Heart left ventricle (tissue), 16 donors: Measurements from ENCODE around the gene NDUFAF2. TPM values are rescaled to one million over a fixed set of nuclear protein-coding genes. Genes with fewer than 3 reads are reported as not detected.
A peak's percentile ranks its signal among the peaks of the same experiment; 100 is the strongest.

Experiments used
- ATAC-seq, 4 donors: fragments of 200-7000 bp; cut with Tn5 transposase; one replicate each; pipeline ENCODE4 v1.9.1; 2020 to 2022; ENCODE audit warnings: moderate library complexity in 4 of 4, mild to moderate bottlenecking in 3 of 4, moderate number of reproducible peaks in 1 of 4
- DNase-seq, 5 donors: peaks; one replicate each; pipeline ENCODE4 v3.0.0-alpha.2; 2020
- H3K27ac ChIP-seq, 12 donors: fragments of 200-600 bp; sonication (generic) in 4 of 12; one replicate each; pipeline versions ENCODE4 v1.5.0 to v1.8.0; 2016 to 2022; ENCODE audit warnings: mild to moderate bottlenecking in 2 of 12
- H3K27me3 ChIP-seq, 9 donors: fragments of 200-600 bp; sonication (generic) in 2 of 9; one replicate each; pipeline versions ENCODE4 v1.5.1 to v1.8.0; 2016 to 2022; ENCODE audit warnings: mild to moderate bottlenecking in 3 of 9
- H3K36me3 ChIP-seq, 9 donors: fragments of 200-600 bp; sonication (generic) in 2 of 9; one replicate each; pipeline versions ENCODE4 v1.5.0 to v1.8.0; 2018 to 2022; ENCODE audit warnings: mild to moderate bottlenecking in 2 of 9
- H3K4me1 ChIP-seq, 12 donors: fragments of 200-600 bp; sonication (generic) in 4 of 12; one replicate each; pipeline versions ENCODE4 v1.5.0 to v1.8.0; 2016 to 2022; ENCODE audit warnings: mild to moderate bottlenecking in 3 of 12
- H3K4me3 ChIP-seq, 12 donors: fragments of 200-600 bp; sonication (generic) in 4 of 12; one replicate each; pipeline versions ENCODE4 v1.5.0 to v1.8.0; 2017 to 2022; ENCODE audit warnings: mild to moderate bottlenecking in 9 of 12, moderate library complexity in 4 of 12
- H3K9me3 ChIP-seq, 12 donors: fragments of 200-600 bp; sonication (generic) in 4 of 12; one replicate each; pipeline versions ENCODE4 v1.5.0 to v1.8.0; 2016 to 2022; ENCODE audit warnings: mild to moderate bottlenecking in 1 of 12
- POLR2A ChIP-seq, 2 donors: fragments of 450-650 bp; IDR thresholded peaks; one replicate each; pipeline ENCODE4 v1.6.1; 2017; ENCODE audit warnings: antibody characterized with exemption in 2 of 2, mild to moderate bottlenecking in 2 of 2, moderate library complexity in 2 of 2
- WGBS, 4 donors: extraction: QIAGEN DNeasy Blood & Tissue Kit in 2 of 4; methylation state at CpG; one replicate each; pipeline versions ENCODE4 v1.1.5 to v1.1.7; 2013 to 2018; 5-methylcytosine and 5-hydroxymethylcytosine counted together
- intact Hi-C, 10 donors: fragments of 100-400 bp; cut with DNase I; formaldehyde crosslinking; loops; one replicate each; pipeline versions ENCODE4 v1.11.1 to v1.14.2; 2022
- polyA plus RNA-seq, 2 donors: library from polyadenylated mRNA; stranded (reverse); fragments of 200-250 nt; gene quantifications; one replicate each; pipeline ENCODE4 v1.2.3, GENCODE V29; 2013
- total RNA-seq, 9 donors: library from RNA; depleted of rRNA in 2 of 9; stranded (reverse); fragments of >200 nt in 2 of 9; fragmentation: NEBNext Ultra II Directional in 3 of 9; extraction: Animal tissue kit (Norgen Biotek cat#: 25700) in 3 of 9; gene quantifications; one replicate each; pipeline versions ENCODE4 v1.1.0 to v1.2.4, GENCODE V29; 2016 to 2023
- TF ChIP-seq, protein P1 (sequence below), 12 donors: fragments of 200-600 bp; sonication (generic) in 4 of 12; IDR thresholded peaks; one replicate each; pipeline versions ENCODE4 v1.5.0 to v1.8.0; 2018 to 2022; ENCODE audit warnings: antibody characterized with exemption in 12 of 12, mild to moderate bottlenecking in 5 of 12
- donor health status: ischemic (EF 13 %, LVEDD 7.1; RV severe dilation, severe dysfunction).
- donor health status: healthy with polysubstance abuse.
- donor health status: DM: no; HTN: yes; CAD: no.
- donor health status: DM: no; HTN: no; CAD: no.
- donor health status: ischemic (EF 25% LVEDD 6.9; RV normal size, moderate dysfunction).
- donor health status: ischemic (EF 25% LVEDD 5.7; RV mildly dilated, moderate dysfunction).
- donor health status: healthy.
- donor health status: DM: yes; HTN: yes; CAD: no.
- donor health status: ischemic (EF 35%, LVEDD 5.7; RV mildly dilated, moderate dysfunction).
- donor health status: nonischemic (EF 11% LVEDD 7.7; RV severe dilation, severe dysfunction).
- donor health status: DM: yes; HTN: yes; CAD: no.
- donor health status: PGD.
- donor health status: ischemic (EF 29% LVEDD 5.4; RV normal size, mild dysfunction).
- donor health status: nonischemic (EF 23%, LVEDD 6.1; RV moderate dilation, normal function).

The NDUFAF2 gene
- total and polyA plus RNA-seq, 11 donors = 22.9 to 87.7 (median 38.4) TPM

DNA sequence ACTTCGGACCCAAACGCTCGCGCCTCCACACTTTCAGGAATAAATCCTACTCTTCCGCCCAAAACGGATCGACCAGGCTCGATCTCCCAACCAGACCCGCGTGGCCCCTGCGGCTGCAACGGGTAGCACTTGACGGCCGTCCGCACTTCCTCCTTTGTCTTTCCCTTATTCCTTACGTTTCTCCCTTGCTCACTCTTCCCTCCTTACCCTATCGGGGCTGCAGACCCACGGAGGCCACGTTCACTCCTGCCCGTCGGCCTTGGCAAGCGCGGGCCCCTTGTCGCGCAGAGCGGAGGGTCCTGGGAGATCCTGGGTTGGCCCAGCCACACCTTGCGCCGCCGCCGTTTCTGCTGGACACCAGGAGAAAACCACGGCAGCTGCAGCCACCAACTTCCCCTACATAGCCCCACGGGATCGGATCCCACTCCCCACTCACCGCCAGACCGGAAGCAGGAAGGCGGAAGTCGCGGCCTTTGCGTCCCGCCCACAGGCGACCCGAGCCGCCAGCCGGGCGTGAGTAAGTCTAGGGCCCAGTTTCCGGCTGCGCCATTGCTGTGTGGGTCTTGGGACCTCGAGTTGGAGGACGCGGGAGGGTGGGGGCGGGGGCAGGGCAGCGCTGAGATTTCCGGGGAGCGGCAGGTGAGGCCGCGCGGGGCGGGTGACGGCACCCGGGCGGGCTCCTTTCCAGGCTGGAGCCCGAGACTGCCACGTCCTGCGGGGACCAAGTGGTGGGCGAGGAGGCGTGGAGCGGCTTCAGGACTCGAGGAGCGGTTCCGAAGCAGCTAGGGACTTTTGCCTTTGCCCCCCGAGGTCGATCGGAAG is 217.2 kb downstream of the NDUFAF2 start, which contains the start of gene SMIM15:
SMIM15 (minus strand) TSS at position 459 of the 822 bp plus-strand sequence. CDS start 2,297 bp downstream, outside the sequence.
- intact Hi-C loops = loop anchor here in 9 of 10 donors (2.0 to 10.0 kb wide), 9 partner anchors 163 to 497 kb away; partner anchors contain the start of genes ZSWIM6 (in 3 of the 9), ERCC8 (in 1 of the 9) and NDUFAF2 (in 1 of the 9)
- peak; percentile 96 to 99 (median 99) for ATAC-seq
- 0 to 2% (median 1%) methylated on average over 33 to 73 of the region's 73 CpGs for WGBS, 4 donors
- Histone ChIP-seq H3K9me3 (no peaks in the 10 kb centered on the region), H3K27ac (peak within 1 kb of the TSS; percentile 89 to 97 (median 94)), H3K4me3 (peak within 1 kb of the TSS; percentile 79 to 96 (median 86)), H3K4me1 (peaks cover 0 to 50% (median 9%) of the 10 kb centered on the region in 12 donors), H3K27me3 (no peaks in the 10 kb centered on the region), H3K36me3 (peaks cover 0 to 34% (median 22%) of the 10 kb centered on the region in 9 donors)
- peak; percentile 88 to 95 (median 93) for DNase-seq
- peak in 1 of 2 donors; percentile 59 for TF ChIP-seq POLR2A (IDR thresholded peaks at IDR 0.05)
- TF ChIP-seq, protein P1, sequence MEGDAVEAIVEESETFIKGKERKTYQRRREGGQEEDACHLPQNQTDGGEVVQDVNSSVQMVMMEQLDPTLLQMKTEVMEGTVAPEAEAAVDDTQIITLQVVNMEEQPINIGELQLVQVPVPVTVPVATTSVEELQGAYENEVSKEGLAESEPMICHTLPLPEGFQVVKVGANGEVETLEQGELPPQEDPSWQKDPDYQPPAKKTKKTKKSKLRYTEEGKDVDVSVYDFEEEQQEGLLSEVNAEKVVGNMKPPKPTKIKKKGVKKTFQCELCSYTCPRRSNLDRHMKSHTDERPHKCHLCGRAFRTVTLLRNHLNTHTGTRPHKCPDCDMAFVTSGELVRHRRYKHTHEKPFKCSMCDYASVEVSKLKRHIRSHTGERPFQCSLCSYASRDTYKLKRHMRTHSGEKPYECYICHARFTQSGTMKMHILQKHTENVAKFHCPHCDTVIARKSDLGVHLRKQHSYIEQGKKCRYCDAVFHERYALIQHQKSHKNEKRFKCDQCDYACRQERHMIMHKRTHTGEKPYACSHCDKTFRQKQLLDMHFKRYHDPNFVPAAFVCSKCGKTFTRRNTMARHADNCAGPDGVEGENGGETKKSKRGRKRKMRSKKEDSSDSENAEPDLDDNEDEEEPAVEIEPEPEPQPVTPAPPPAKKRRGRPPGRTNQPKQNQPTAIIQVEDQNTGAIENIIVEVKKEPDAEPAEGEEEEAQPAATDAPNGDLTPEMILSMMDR (IDR thresholded peaks at IDR 0.05) = no peak

DNA sequence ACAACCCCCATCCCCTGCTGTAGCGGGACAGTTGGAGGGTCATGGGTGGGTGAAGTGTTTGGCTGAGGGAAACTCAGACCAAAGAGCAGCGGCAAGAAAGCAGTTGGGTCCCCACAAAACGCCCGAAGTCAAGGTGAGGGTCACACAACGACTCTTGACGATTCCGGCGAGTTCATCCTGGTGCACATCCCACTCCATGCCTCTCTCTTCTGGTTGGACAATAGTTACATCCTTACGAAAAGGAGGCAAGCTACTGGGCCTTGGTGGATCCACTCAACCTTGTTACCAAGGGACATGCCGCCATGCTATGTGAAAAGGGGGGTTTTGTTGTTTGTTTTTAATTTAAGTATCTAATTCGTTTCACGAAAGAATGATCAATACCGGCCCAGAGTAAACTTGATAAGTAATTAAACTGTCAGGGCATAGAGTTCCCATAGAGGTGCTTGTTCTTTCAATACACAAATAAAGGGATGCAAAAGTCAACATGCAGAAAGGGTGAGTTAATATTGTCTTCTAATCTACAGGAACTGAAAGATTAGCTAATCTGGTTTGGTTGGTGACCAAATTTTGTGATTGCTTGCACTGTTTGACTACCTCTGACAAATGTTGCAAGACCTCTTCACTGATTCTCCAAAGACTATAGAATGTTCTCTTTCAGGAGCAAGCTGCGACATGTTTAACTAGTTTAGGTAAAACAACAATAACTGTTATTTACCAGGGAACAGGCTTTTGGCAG is 218.0 kb downstream of the NDUFAF2 start:
- Histone ChIP-seq H3K27ac (peak overlapping the region; percentile 89 to 97 (median 94)), H3K9me3 (no peaks in the 10 kb centered on the region), H3K27me3 (no peaks in the 10 kb centered on the region), H3K4me1 (peaks cover 0 to 50% (median 9%) of the 10 kb centered on the region in 12 donors), H3K36me3 (peaks cover 0 to 28% (median 19%) of the 10 kb centered on the region in 9 donors), H3K4me3 (peak overlapping the region; percentile 79 to 96 (median 86))
- ATAC-seq (peak; percentile 14 to 50 (median 24)), DNase-seq (peak in 1 of 5 donors; percentile 26)
- 24 to 32% (median 30%) methylated on average over 13 to 14 of the region's 14 CpGs for WGBS, 4 donors
- TF ChIP-seq, protein P1 (IDR thresholded peaks at IDR 0.05) = no peak
- no peak for TF ChIP-seq POLR2A (IDR thresholded peaks at IDR 0.05)
- intact Hi-C loops = loop anchor here in 9 of 10 donors (2.0 to 10.0 kb wide), 9 partner anchors 162 to 496 kb away; partner anchors contain the start of genes ZSWIM6 (in 3 of the 9), ERCC8 (in 1 of the 9) and NDUFAF2 (in 1 of the 9)

DNA sequence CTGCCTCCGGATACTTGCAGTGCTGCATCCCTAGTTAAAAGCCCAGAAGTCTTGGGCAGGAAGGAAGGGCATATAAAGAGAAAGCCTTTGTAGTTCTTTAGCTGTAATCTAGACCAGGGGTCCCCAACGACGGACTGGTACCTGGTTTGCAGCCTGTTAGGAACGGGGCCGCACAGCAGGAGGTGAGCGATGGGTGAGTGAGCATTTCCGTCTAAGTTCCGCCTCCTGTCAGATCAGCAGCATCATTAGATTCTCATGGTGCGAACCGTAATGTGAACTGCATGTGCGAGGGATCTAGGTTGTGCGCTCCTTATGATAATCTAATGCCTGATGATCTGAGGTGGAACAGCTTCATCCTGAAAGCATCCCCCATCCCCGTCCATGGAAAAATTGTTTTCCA is 218.9 kb downstream of the NDUFAF2 start:
- TF ChIP-seq, protein P1 (IDR thresholded peaks at IDR 0.05) = no peak
- no peak for TF ChIP-seq POLR2A (IDR thresholded peaks at IDR 0.05)
- intact Hi-C loops = loop anchor here in 9 of 10 donors (2.0 to 10.0 kb wide), 9 partner anchors 161 to 495 kb away; partner anchors contain the start of genes ZSWIM6 (in 3 of the 9), ERCC8 (in 1 of the 9) and NDUFAF2 (in 1 of the 9)
- Histone ChIP-seq H3K27me3 (no peaks in the 10 kb centered on the region), H3K27ac (peak overlapping the region in 1 of 12 donors; percentile 94), H3K9me3 (no peaks in the 10 kb centered on the region), H3K4me3 (peak overlapping the region in 2 of 12 donors; percentile 81 to 86), H3K36me3 (peaks cover 0 to 21% (median 18%) of the 10 kb centered on the region in 9 donors), H3K4me1 (peaks cover 0 to 41% (median 9%) of the 10 kb centered on the region in 12 donors)
- ATAC-seq (no peak), DNase-seq (no peak)
- WGBS, 4 donors = 90 to 97% (median 95%) methylated on average over 13 of the region's 13 CpGs
